Measurements from ENCODE around the gene USB1.

DNA sequence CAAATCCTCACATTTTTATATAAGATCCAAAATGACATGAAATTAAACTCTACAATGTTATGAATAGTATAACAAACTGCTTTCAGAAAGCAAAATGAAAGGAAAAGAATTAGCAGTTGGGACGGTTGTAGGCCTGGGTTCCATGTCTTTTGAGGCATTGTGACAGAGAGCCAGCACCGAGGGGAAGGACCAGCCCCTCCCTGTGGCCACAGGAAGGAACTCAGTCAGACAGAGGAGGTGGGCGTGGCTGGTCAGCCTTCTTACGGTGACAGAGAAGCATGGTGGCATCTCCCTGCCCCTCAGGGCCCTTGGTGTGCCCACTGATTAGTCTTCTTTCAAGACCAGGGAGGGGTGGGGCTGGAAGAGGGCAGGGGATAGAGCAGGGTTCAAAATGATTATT is 6.4 kb upstream of the USB1 start:
- TF ChIP-seq, protein P1, sequence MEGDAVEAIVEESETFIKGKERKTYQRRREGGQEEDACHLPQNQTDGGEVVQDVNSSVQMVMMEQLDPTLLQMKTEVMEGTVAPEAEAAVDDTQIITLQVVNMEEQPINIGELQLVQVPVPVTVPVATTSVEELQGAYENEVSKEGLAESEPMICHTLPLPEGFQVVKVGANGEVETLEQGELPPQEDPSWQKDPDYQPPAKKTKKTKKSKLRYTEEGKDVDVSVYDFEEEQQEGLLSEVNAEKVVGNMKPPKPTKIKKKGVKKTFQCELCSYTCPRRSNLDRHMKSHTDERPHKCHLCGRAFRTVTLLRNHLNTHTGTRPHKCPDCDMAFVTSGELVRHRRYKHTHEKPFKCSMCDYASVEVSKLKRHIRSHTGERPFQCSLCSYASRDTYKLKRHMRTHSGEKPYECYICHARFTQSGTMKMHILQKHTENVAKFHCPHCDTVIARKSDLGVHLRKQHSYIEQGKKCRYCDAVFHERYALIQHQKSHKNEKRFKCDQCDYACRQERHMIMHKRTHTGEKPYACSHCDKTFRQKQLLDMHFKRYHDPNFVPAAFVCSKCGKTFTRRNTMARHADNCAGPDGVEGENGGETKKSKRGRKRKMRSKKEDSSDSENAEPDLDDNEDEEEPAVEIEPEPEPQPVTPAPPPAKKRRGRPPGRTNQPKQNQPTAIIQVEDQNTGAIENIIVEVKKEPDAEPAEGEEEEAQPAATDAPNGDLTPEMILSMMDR (IDR thresholded peaks at IDR 0.05): peak in 1 of 3 experiments; percentile 11
- TF ChIP-seq POLR2A (IDR thresholded peaks at IDR 0.05): no peak
- no peak for TF ChIP-seq POLR2AphosphoS5 (IDR thresholded peaks at IDR 0.05; ENCODE audit: insufficient read depth in 1 of 2, low read depth in 1 of 2)

Data from vagina (tissue), 2 donors.